ENCODE measurements around the gene SCAMP1. TPM values are rescaled to one million over a fixed set of nuclear protein-coding genes. Genes with fewer than 3 reads are reported as not detected.

The SCAMP1 gene
- total RNA-seq, 4 donors from 2014 or later, result 14.9 to 94.1 (median 58.6) TPM

GRCh38 chr5:78326930-78327329 is 33.5 kb upstream of the SCAMP1 start:
- no peaks in the 10 kb centered on the region for H3K36me3 ChIP-seq
- H3K4me1 ChIP-seq, result no peaks in the 10 kb centered on the region
- TF ChIP-seq CTCF (IDR thresholded peaks at IDR 0.05) (no peak), POLR2A (IDR thresholded peaks at IDR 0.05) (no peak)
- no peak overlapping the region for H3K4me3 ChIP-seq
- no peaks in the 10 kb centered on the region for H3K9me3 ChIP-seq
- intact Hi-C loops (cut with DNase I; ENCODE audit: low total_unique reads), result no loop called here
- H3K27me3 ChIP-seq, result no peaks in the 10 kb centered on the region
- no peak for DNase-seq
- H3K27ac ChIP-seq, result no peak overlapping the region

- H3K27ac ChIP-seq, result no peak overlapping the region
These were observed 32.5 kb upstream of the SCAMP1 start for GRCh38 chr5:78327761-78328510.

GRCh38 chr5:78328585-78329173 is 31.7 kb upstream of the SCAMP1 start:
- Histone ChIP-seq H3K27ac (no peak overlapping the region), H3K4me1 (no peaks in the 10 kb centered on the region), H3K27me3 (no peaks in the 10 kb centered on the region), H3K4me3 (no peak overlapping the region), H3K36me3 (no peaks in the 10 kb centered on the region), H3K9me3 (no peaks in the 10 kb centered on the region)
- TF ChIP-seq CTCF (IDR thresholded peaks at IDR 0.05) (no peak), POLR2A (IDR thresholded peaks at IDR 0.05) (no peak)
- no peak for DNase-seq
- intact Hi-C loops (cut with DNase I; ENCODE audit: low total_unique reads), result no loop called here

More at GRCh38 chr5:78327761-78328510, 32.5 kb upstream of the SCAMP1 start:
- intact Hi-C loops (cut with DNase I; ENCODE audit: low total_unique reads), result no loop called here
- H3K4me1 ChIP-seq, result no peaks in the 10 kb centered on the region
- no peak for DNase-seq
- H3K27me3 ChIP-seq, result no peaks in the 10 kb centered on the region
- TF ChIP-seq CTCF (IDR thresholded peaks at IDR 0.05), result no peak
- TF ChIP-seq POLR2A (IDR thresholded peaks at IDR 0.05), result no peak
- H3K4me3 ChIP-seq, result no peak overlapping the region
- no peaks in the 10 kb centered on the region for H3K9me3 ChIP-seq
- H3K36me3 ChIP-seq, result no peaks in the 10 kb centered on the region

GRCh38 chr5:78331523-78332080 is 28.8 kb upstream of the SCAMP1 start:
- H3K4me1 ChIP-seq, result no peaks in the 10 kb centered on the region
- DNase-seq, result no peak
- TF ChIP-seq POLR2A (IDR thresholded peaks at IDR 0.05) (no peak), CTCF (IDR thresholded peaks at IDR 0.05) (no peak)
- no peaks in the 10 kb centered on the region for H3K27me3 ChIP-seq
- no peaks in the 10 kb centered on the region for H3K36me3 ChIP-seq
- intact Hi-C loops (cut with DNase I; ENCODE audit: low total_unique reads), result no loop called here
- no peaks in the 10 kb centered on the region for H3K9me3 ChIP-seq
- H3K27ac ChIP-seq, result no peak overlapping the region
- no peak overlapping the region for H3K4me3 ChIP-seq

GRCh38 chr5:78334811-78335210 is 25.6 kb upstream of the SCAMP1 start:
- no peaks in the 10 kb centered on the region for H3K9me3 ChIP-seq
- intact Hi-C loops (cut with DNase I; ENCODE audit: low total_unique reads), result no loop called here
- no peaks in the 10 kb centered on the region for H3K36me3 ChIP-seq
- no peak overlapping the region for H3K4me3 ChIP-seq
- H3K27ac ChIP-seq, result peak overlapping the region in 1 of 2 donors; percentile 7
- TF ChIP-seq POLR2A (IDR thresholded peaks at IDR 0.05) (no peak), CTCF (IDR thresholded peaks at IDR 0.05) (no peak)
- no peaks in the 10 kb centered on the region for H3K27me3 ChIP-seq
- DNase-seq, result no peak
- H3K4me1 ChIP-seq, result no peaks in the 10 kb centered on the region

Data from uterus (tissue), 4 donors.